ENCODE measurements around the gene ATAD3A.
"Not testable (repeated sequence)": the region's sequence is repeated elsewhere in the genome, so short reads cannot be mapped to it uniquely, and the experiment has no call there.

DNA sequence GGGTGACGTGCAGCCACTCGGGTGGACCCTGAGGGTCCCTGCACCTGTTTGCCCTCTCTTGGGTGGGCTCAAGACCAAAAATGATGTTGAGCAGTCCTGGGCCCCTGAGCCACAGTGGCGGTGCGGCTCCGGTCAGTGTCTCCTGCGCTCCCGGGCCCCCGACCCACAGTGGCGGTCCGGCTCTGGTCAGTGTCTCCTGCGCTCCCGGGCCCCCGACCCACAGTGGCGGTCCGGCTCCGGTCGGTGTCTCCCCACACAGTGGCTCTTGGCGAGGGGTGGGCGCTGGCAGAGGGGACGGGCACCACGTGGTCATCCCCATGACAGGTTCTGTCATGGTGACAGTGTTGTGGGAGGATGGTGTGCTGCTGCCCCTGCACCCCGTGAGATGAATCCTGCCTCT, 17.7 kb upstream of the ATAD3A start:
- TF ChIP-seq, protein P1, sequence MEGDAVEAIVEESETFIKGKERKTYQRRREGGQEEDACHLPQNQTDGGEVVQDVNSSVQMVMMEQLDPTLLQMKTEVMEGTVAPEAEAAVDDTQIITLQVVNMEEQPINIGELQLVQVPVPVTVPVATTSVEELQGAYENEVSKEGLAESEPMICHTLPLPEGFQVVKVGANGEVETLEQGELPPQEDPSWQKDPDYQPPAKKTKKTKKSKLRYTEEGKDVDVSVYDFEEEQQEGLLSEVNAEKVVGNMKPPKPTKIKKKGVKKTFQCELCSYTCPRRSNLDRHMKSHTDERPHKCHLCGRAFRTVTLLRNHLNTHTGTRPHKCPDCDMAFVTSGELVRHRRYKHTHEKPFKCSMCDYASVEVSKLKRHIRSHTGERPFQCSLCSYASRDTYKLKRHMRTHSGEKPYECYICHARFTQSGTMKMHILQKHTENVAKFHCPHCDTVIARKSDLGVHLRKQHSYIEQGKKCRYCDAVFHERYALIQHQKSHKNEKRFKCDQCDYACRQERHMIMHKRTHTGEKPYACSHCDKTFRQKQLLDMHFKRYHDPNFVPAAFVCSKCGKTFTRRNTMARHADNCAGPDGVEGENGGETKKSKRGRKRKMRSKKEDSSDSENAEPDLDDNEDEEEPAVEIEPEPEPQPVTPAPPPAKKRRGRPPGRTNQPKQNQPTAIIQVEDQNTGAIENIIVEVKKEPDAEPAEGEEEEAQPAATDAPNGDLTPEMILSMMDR (IDR thresholded peaks at IDR 0.05): not testable (repeated sequence)
- not testable (repeated sequence) for TF ChIP-seq POLR2A (IDR thresholded peaks at IDR 0.05); POLR2AphosphoS5 (IDR thresholded peaks at IDR 0.05); EP300 (IDR thresholded peaks at IDR 0.05; ENCODE audit: low read depth)
